Pancreas (tissue), 10 donors: Measurements from ENCODE around the gene PSME3. TPM values are rescaled to one million over a fixed set of nuclear protein-coding genes. Genes with fewer than 3 reads are reported as not detected.
A peak's percentile ranks its signal among the peaks of the same experiment; 100 is the strongest.

Experiments used
- ATAC-seq, 4 donors: fragments of 200-7000 bp; cut with Tn5 transposase; one replicate each; pipeline versions ENCODE4 v1.8.0 to v1.9.1; 2020; ENCODE audit warnings: mild to moderate bottlenecking in 4 of 4, moderate library complexity in 4 of 4
- DNase-seq, 6 donors: peaks; one replicate each; pipeline ENCODE4 v3.0.0-alpha.2; 2020
- FAIRE-seq: peaks from 2 replicates; lab custom pipeline; 2012; peaks lifted over from hg19 to GRCh38; lab: Jason Lieb, UNC
- H3K27ac ChIP-seq, 4 donors: fragments of 200-600 bp; sonication (generic); 1 replicate in 3 of 4; 2 replicates in 1 of 4; pipeline versions ENCODE4 v1.5.0 to v1.8.0; 2020
- H3K27me3 ChIP-seq, 4 donors: fragments of 200-600 bp; one replicate each; pipeline ENCODE4 v1.8.0; 2021
- H3K36me3 ChIP-seq, 3 donors: fragments of 200-600 bp; sonication (generic) in 1 of 3; one replicate each; pipeline versions ENCODE4 v1.5.0 to v1.8.0; 2020 to 2021
- H3K4me1 ChIP-seq, 3 donors: fragments of 200-600 bp; one replicate each; pipeline ENCODE4 v1.8.0; 2021
- H3K4me3 ChIP-seq, 4 donors: fragments of 200-600 bp; sonication (generic) in 2 of 4; one replicate each; pipeline versions ENCODE4 v1.5.0 to v1.8.0; 2020 to 2021
- H3K9me3 ChIP-seq, 4 donors: fragments of 200-600 bp; one replicate each; pipeline ENCODE4 v1.8.0; 2021
- WGBS, 2 donors: extraction: QIAGEN DNeasy Blood & Tissue Kit; methylation state at CpG; one replicate each; pipeline ENCODE4 v1.1.7; 2013; 5-methylcytosine and 5-hydroxymethylcytosine counted together
- intact Hi-C, 3 donors: fragments of 100-400 bp; cut with DNase I; formaldehyde crosslinking; loops; one replicate each; pipeline versions ENCODE4 v1.11.1 to v1.14.2; 2022
- polyA plus RNA-seq, 2 donors: library from polyadenylated mRNA; stranded (reverse); fragments of 200-250 nt; gene quantifications; one replicate each; pipeline ENCODE4 v1.2.3, GENCODE V29; 2013
- total RNA-seq, 6 donors: library from RNA; stranded (reverse); fragmentation: NEBNext Ultra II Directional in 4 of 6; extraction: Animal tissue kit (Norgen Biotek cat#: 25700) in 4 of 6; gene quantifications; one replicate each; pipeline versions ENCODE4 v1.2.1 to v1.2.4, GENCODE V29; 2021 to 2023
- TF ChIP-seq, protein P1 (sequence below), 4 donors: fragments of 200-600 bp; sonication (generic) in 3 of 4; IDR thresholded peaks; one replicate each; pipeline versions ENCODE4 v1.5.0 to v1.8.0; 2021; ENCODE audit warnings: antibody characterized with exemption in 4 of 4
- donor health status: healthy with polysubstance abuse.
- donor health status: DM: no; HTN: no; CAD: no; lungs with moderate emphysema.
- donor health status: DM: no; HTN: no; CAD: no.
- donor health status: control.
- donor health status: control.
- donor health status: Bipolar disorder and iron deficiency.
- donor health status: DM: yes; HTN: yes; CAD: no.
- donor health status: DM: no; HTN: no; CAD: no.
- donor health status: DM: no; HTN: no; CAD: no.
- donor health status: DM: yes; HTN: yes; CAD: no.

The PSME3 gene
- total and polyA plus RNA-seq, 8 donors, result 17.8 to 51.6 (median 35.8) TPM

DNA sequence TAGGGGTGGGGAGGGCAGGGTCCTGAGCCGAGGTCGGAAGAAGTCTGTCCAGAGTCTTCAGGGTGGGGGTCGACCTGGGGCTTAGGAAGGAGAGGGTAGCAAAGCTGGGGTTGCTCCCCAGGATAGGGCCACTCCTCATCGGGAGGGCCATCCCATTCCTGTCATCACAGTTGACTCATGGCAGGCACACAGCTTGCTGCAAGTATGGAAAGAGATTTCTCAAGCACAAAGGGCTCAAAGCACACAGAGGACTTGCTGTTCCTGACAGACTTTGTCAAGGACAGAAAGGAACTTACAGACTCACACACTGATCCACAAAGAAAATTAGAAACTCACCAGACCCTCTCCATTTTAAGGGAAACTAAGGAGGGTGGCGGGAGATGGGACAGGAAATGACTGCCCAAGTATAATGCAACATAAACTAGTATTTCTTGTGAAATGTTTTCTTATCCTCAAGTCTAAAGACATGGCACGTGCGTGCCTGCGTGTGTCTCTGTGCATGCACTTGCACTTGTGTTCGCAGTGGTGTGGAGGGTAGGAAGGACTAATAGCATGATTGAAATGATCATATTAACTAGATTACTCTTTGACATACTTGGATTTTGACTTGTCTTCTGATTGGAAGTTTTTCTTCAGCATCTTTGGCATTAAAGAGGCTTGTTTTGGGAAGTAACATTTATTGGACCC lies 13.5 kb downstream of the PSME3 start:
- Histone ChIP-seq H3K9me3 (no peaks in the 10 kb centered on the region), H3K27me3 (no peaks in the 10 kb centered on the region), H3K4me1 (no peaks in the 10 kb centered on the region), H3K4me3 (no peak overlapping the region), H3K36me3 (peaks cover 5 to 15% (median 10%) of the 10 kb centered on the region in 3 donors), H3K27ac (no peak overlapping the region)
- DNase-seq (no peak), ATAC-seq (peak in 2 of 4 donors; percentile 8 to 15), FAIRE-seq (no peak)
- intact Hi-C loops, result loop anchor here in 2 of 3 donors (5.0 kb wide), 2 partner anchors 86 to 91 kb away; no protein-coding TSS in a partner anchor
- 60 to 75% methylated on average over 9 of the region's 9 CpGs for WGBS, 2 donors
- TF ChIP-seq, protein P1, sequence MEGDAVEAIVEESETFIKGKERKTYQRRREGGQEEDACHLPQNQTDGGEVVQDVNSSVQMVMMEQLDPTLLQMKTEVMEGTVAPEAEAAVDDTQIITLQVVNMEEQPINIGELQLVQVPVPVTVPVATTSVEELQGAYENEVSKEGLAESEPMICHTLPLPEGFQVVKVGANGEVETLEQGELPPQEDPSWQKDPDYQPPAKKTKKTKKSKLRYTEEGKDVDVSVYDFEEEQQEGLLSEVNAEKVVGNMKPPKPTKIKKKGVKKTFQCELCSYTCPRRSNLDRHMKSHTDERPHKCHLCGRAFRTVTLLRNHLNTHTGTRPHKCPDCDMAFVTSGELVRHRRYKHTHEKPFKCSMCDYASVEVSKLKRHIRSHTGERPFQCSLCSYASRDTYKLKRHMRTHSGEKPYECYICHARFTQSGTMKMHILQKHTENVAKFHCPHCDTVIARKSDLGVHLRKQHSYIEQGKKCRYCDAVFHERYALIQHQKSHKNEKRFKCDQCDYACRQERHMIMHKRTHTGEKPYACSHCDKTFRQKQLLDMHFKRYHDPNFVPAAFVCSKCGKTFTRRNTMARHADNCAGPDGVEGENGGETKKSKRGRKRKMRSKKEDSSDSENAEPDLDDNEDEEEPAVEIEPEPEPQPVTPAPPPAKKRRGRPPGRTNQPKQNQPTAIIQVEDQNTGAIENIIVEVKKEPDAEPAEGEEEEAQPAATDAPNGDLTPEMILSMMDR (IDR thresholded peaks at IDR 0.05), result no peak

DNA sequence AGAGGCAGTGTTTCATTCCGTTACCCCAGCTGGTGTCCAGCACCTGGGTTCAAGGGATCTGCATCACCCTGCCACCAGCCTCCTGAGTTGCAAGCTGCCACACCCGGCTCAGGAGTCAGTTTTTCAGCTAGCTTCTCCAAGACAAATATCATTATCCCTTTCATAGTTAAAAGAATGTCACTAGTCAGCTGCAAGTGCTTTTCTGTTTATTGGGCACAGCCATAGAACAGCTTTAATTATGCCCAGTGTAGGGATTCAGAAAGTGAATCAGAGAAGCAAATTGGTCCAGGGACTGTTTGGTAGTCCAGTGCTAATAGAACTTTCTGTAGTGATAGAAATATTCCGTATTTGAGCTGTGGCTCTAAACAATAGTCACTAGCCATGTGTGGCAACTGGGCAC lies 14.9 kb downstream of the PSME3 start:
- Histone ChIP-seq H3K36me3 (peaks cover 2 to 7% (median 5%) of the 10 kb centered on the region in 3 donors), H3K4me1 (no peaks in the 10 kb centered on the region), H3K27me3 (no peaks in the 10 kb centered on the region), H3K9me3 (no peaks in the 10 kb centered on the region), H3K4me3 (no peak overlapping the region), H3K27ac (no peak overlapping the region)
- no peak for ATAC-seq
- WGBS, 2 donors, result 46 to 62% methylated on average over 3 of the region's 3 CpGs
- intact Hi-C loops, result loop anchor here in 2 of 3 donors (5.0 kb wide), 2 partner anchors 84 to 89 kb away; no protein-coding TSS in a partner anchor
- no peak for DNase-seq
- no peak for FAIRE-seq
- TF ChIP-seq, protein P1 (IDR thresholded peaks at IDR 0.05), result no peak

DNA sequence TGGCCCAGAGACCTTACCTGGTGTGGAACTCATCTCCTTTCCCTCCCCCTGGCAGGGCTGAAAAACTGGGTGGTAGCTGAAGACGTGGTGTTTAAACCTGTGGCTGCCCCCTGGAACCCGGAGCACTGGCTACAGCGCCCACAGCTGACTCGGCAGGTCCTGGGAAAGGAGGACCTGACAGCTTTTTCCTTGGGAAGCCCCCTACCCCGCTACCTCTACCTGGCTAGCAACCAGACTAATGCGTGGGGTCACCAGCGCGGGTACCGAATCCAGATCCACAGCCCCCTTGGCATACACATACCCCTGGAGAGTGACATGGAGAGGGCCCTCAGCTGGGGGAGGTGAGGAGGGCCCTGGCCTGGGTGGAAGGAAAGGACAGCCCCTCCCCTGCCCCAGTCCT lies 15.8 kb downstream of the PSME3 start:
- no peak for DNase-seq
- no peak overlapping the region for H3K27ac ChIP-seq
- FAIRE-seq, result no peak
- no peaks in the 10 kb centered on the region for H3K4me1 ChIP-seq
- no peaks in the 10 kb centered on the region for H3K9me3 ChIP-seq
- no peaks in the 10 kb centered on the region for H3K27me3 ChIP-seq
- no peak overlapping the region for H3K4me3 ChIP-seq
- intact Hi-C loops, result loop anchor here in 2 of 3 donors (5.0 kb wide), 2 partner anchors 83 to 88 kb away; no protein-coding TSS in a partner anchor
- WGBS, 2 donors, result 77 to 82% methylated on average over 9 of the region's 9 CpGs
- ATAC-seq, result no peak
- TF ChIP-seq, protein P1 (IDR thresholded peaks at IDR 0.05), result no peak
- H3K36me3 ChIP-seq, result peaks cover 0 to 7% (median 5%) of the 10 kb centered on the region in 3 donors

DNA sequence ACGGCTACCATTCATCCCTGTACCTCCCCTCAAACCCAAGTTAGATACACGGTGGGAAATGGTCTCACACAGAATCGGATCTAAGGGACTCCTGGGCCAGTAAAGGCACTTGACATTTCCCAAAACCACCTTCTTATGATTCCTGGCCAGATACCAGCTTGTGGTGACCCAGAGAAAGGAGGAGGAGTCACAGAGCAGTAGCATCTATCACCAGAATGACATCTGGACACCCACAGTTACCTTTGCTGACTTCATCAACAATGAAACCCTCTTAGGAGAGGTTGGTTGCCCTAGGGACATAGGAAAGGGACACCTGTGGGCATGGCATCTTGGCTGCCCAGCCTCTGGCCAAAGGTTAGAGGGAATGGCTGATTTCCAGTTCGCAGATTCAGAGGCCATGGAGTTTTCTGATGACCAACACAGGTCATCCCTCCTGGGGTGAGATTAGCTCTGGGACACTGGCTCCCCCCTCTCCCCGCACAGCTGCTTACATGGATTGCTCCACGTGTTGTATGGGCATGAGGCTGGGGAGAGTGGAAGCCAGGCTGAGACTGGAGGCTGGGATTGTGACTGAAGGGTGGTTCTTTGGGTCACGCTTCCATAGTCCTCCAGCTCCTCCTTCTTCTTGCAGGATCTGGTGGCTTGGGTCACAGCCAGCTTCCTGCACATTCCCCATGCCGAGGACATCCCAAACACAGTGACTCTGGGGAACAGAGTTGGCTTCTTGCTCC lies 16.4 kb downstream of the PSME3 start:
- intact Hi-C loops, result loop anchor here in 2 of 3 donors (5.0 kb wide), 2 partner anchors 83 to 88 kb away; no protein-coding TSS in a partner anchor
- FAIRE-seq (no peak), ATAC-seq (no peak), DNase-seq (no peak)
- Histone ChIP-seq H3K4me3 (no peak overlapping the region), H3K9me3 (no peaks in the 10 kb centered on the region), H3K4me1 (no peaks in the 10 kb centered on the region), H3K27me3 (no peaks in the 10 kb centered on the region), H3K27ac (no peak overlapping the region), H3K36me3 (peaks cover 0 to 6% (median 3%) of the 10 kb centered on the region in 3 donors)
- 45 to 67% methylated on average over 8 of the region's 8 CpGs for WGBS, 2 donors
- TF ChIP-seq, protein P1 (IDR thresholded peaks at IDR 0.05), result no peak
